GM23338 (cell line): ENCODE measurements around the gene P2RY6. TPM values are rescaled to one million over a fixed set of nuclear protein-coding genes. Genes with fewer than 3 reads are reported as not detected.

Experiments used
- ATAC-seq: fragments of 200-7000 bp; cut with Tn5 transposase; 3 replicates; pipeline ENCODE4 v1.9.1; 2020
- DNase-seq: peaks from one replicate; pipeline ENCODE4 v3.0.0-alpha.2; 2015; ENCODE audit warnings: low spot score
- H2AFZ ChIP-seq: fragments of 200-600 bp; sonication (generic); 2 replicates; pipeline ENCODE4 v1.8.0; 2016; ENCODE audit warnings: antibody characterized with exemption, mild to moderate bottlenecking, moderate library complexity
- H3F3A ChIP-seq: fragments of 200-600 bp; sonication (generic); replicated peaks from 2 replicates; pipeline ENCODE4 v1.8.0; 2017; ENCODE audit warnings: antibody characterized with exemption, mixed run types, low read depth
- H3K27ac ChIP-seq: fragments of 200-600 bp; sonication (generic); 2 replicates; pipeline ENCODE4 v1.6.1; 2016; ENCODE audit warnings: low read depth
- H3K27me3 ChIP-seq: fragments of 200-600 bp; sonication (generic); 2 replicates; pipeline ENCODE4 v1.8.0; 2016; ENCODE audit warnings: mild to moderate bottlenecking, mixed run types, moderate library complexity; ENCODE audit not compliant: insufficient read depth
- H3K36me3 ChIP-seq: fragments of 200-600 bp; sonication (generic); 2 replicates; pipeline ENCODE4 v1.8.0; 2016; ENCODE audit warnings: mild to moderate bottlenecking; ENCODE audit not compliant: insufficient read depth
- H3K4me1 ChIP-seq: fragments of 200-600 bp; sonication (generic); 2 replicates; pipeline ENCODE4 v1.8.0; 2016; ENCODE audit warnings: mild to moderate bottlenecking, moderate library complexity; ENCODE audit not compliant: insufficient read depth
- H3K4me2 ChIP-seq: fragments of 200-600 bp; sonication (generic); 2 replicates; pipeline ENCODE4 v1.7.1; 2017; ENCODE audit warnings: mixed run types
- H3K4me3 ChIP-seq: fragments of 200-600 bp; sonication (generic); 2 replicates; pipeline ENCODE4 v1.6.1; 2016; ENCODE audit warnings: mixed run types
- H3K79me2 ChIP-seq: fragments of 200-600 bp; sonication (generic); replicated peaks from 2 replicates; pipeline ENCODE4 v1.8.0; 2017; ENCODE audit warnings: mild to moderate bottlenecking; ENCODE audit not compliant: insufficient read depth
- H3K9me2 ChIP-seq: fragments of 200-600 bp; sonication (generic); 2 replicates; pipeline ENCODE4 v1.8.0; 2017; ENCODE audit not compliant: insufficient read depth
- H4K20me1 ChIP-seq: fragments of 200-600 bp; sonication (generic); replicated peaks from 2 replicates; pipeline ENCODE4 v1.8.0; 2017; ENCODE audit warnings: mild to moderate bottlenecking; ENCODE audit not compliant: insufficient read depth
- H3K27ac Mint-ChIP-seq: 2 replicates; pipeline ENCODE4 v1.8.0; 2020; ENCODE audit warnings: inconsistent platforms, mild to moderate bottlenecking, moderate library complexity, mixed read lengths
- H3K27me3 Mint-ChIP-seq: 3 replicates; pipeline ENCODE4 v1.8.0; 2022; ENCODE audit warnings: low read depth, mild to moderate bottlenecking, moderate library complexity, mixed read lengths, inconsistent platforms; ENCODE audit not compliant: insufficient read depth, poor library complexity
- H3K36me3 Mint-ChIP-seq: 3 replicates; pipeline ENCODE4 v1.8.0; 2021; ENCODE audit warnings: low read depth, mild to moderate bottlenecking, inconsistent platforms, moderate library complexity, mixed read lengths
- H3K4me1 Mint-ChIP-seq: 3 replicates; pipeline ENCODE4 v1.8.0; 2020; ENCODE audit warnings: mild to moderate bottlenecking, inconsistent platforms, mixed read lengths
- H3K4me3 Mint-ChIP-seq: 3 replicates; pipeline ENCODE4 v1.8.0; 2021; ENCODE audit warnings: moderate library complexity, mild to moderate bottlenecking, inconsistent platforms, mixed read lengths
- H3K9me3 Mint-ChIP-seq: 3 replicates; pipeline ENCODE4 v1.8.0; 2020; ENCODE audit warnings: moderate library complexity, mild to moderate bottlenecking, inconsistent platforms, mixed read lengths
- CREB1 ChIP-seq: fragments of 250-450 bp; sonication (Bioruptor Pico); IDR thresholded peaks from 2 replicates; pipeline ENCODE4 v1.5.0; 2020; ENCODE audit warnings: low read depth, mild to moderate bottlenecking, moderate library complexity
- CTCF ChIP-seq, 2 experiments: fragments of 200-600 bp in 1 of 2; sonication (generic) in 1 of 2; conservative IDR thresholded peaks; 2 replicates each; pipeline versions ENCODE4 v1.5.1 to v1.6.1; 2016 to 2017; ENCODE audit warnings: antibody characterized with exemption in 2 of 2, low read depth in 2 of 2, mild to moderate bottlenecking in 2 of 2, moderate library complexity in 1 of 2
- EZH2 ChIP-seq: fragments of 200-600 bp; sonication (generic); IDR thresholded peaks from one replicate; pipeline ENCODE4 v1.8.0; 2017; ENCODE audit warnings: antibody characterized with exemption, mild to moderate bottlenecking, low read depth; ENCODE audit not compliant: unreplicated experiment
- EZH2phosphoT487 ChIP-seq: fragments of 200-600 bp; sonication (generic); IDR thresholded peaks from one replicate; pipeline ENCODE4 v1.8.1; 2018; ENCODE audit warnings: antibody characterized with exemption; ENCODE audit not compliant: unreplicated experiment
- JUNB ChIP-seq: IDR thresholded peaks from one replicate; pipeline ENCODE4 v1.6.1; 2016; ENCODE audit warnings: antibody characterized with exemption; ENCODE audit not compliant: unreplicated experiment
- NANOG ChIP-seq: IDR thresholded peaks from 2 replicates; pipeline ENCODE4 v1.6.1; 2016; ENCODE audit warnings: antibody characterized with exemption, borderline replicate concordance
- POLR2AphosphoS5 ChIP-seq: IDR thresholded peaks from 2 replicates; pipeline ENCODE4 v1.6.1; 2016; ENCODE audit warnings: antibody characterized with exemption, low read depth
- REST ChIP-seq: IDR thresholded peaks from one replicate; pipeline ENCODE4 v1.6.1; 2018; ENCODE audit warnings: antibody characterized with exemption; ENCODE audit not compliant: unreplicated experiment
- STAT1 ChIP-seq: IDR thresholded peaks from one replicate; pipeline ENCODE4 v1.6.1; 2016; ENCODE audit warnings: antibody characterized with exemption; ENCODE audit not compliant: unreplicated experiment
- ZNF331 ChIP-seq: fragments of 250-450 bp; sonication (Bioruptor Pico); IDR thresholded peaks from 2 replicates; pipeline ENCODE4 v1.5.0; 2020; ENCODE audit warnings: low read depth, mild to moderate bottlenecking, moderate library complexity
- polyA plus RNA-seq: library from polyadenylated mRNA; unstranded; fragments of >200 nt; fragmentation: Nextera tagmentation; extraction: Ambion mirVana; gene quantifications from 2 replicates; pipeline ENCODE4 v1.2.1, GENCODE V29; 2016
- total RNA-seq: library from RNA; depleted of rRNA; stranded (reverse); fragments of >200 nt; shearing (Covaris generic); gene quantifications from 2 replicates; pipeline ENCODE4 v1.2.3, GENCODE V29; 2014
- TF ChIP-seq, protein P1 (sequence below): IDR thresholded peaks from 2 replicates; pipeline ENCODE4 v1.6.1; 2016; ENCODE audit warnings: antibody characterized with exemption

The P2RY6 gene
- total and polyA plus RNA-seq, 2 experiments from 2014 or later, result not detected

DNA sequence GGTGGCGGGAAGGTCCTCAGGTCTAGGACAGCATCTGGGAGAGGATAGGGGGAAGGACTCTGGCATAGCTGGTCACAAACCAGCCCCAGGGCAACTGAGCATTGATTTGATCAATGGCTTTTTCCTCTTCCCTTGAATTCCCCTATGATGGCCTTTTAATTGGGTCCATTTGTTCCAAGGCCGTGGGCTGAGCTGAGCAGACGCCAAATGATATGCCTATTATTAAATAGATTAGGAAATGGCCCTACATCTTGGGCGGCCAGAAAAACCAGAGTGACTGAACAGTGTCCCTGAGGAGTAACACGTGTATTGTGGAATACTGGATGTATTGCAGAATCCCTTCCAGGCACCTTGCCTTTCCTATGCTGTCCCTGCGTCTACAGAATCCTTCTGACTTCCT, 26.7 kb upstream of the P2RY6 start:
- H3K27ac ChIP-seq, result no peak overlapping the region
- peaks cover 1% of the 10 kb centered on the region for H3F3A ChIP-seq
- Mint-ChIP-seq H3K27me3 (peaks cover 1% of the 10 kb centered on the region), H3K27ac (no peak overlapping the region), H3K4me1 (peaks cover 31% of the 10 kb centered on the region), H3K36me3 (no peaks in the 10 kb centered on the region), H3K4me3 (no peak overlapping the region), H3K9me3 (no peaks in the 10 kb centered on the region)
- no peak overlapping the region for H3K4me2 ChIP-seq
- H2AFZ ChIP-seq, result peak overlapping the region; percentile 52; the same call in 1 of the 2 replicates
- no peaks in the 10 kb centered on the region for H3K9me2 ChIP-seq
- DNase-seq (no peak), ATAC-seq (no peak)
- peaks cover 10% of the 10 kb centered on the region for H3K4me1 ChIP-seq
- H3K27me3 ChIP-seq, result no peaks in the 10 kb centered on the region
- no peaks in the 10 kb centered on the region for H4K20me1 ChIP-seq
- no peaks in the 10 kb centered on the region for H3K36me3 ChIP-seq
- H3K4me3 ChIP-seq, result no peak overlapping the region
- no peak for TF ChIP-seq JUNB
- TF ChIP-seq STAT1, result no peak
- no peak for TF ChIP-seq CTCF (conservative IDR thresholded peaks at IDR 0.05; ENCODE audit: low read depth in 2 of 2)
- TF ChIP-seq NANOG, result no peak
- TF ChIP-seq, protein P1, sequence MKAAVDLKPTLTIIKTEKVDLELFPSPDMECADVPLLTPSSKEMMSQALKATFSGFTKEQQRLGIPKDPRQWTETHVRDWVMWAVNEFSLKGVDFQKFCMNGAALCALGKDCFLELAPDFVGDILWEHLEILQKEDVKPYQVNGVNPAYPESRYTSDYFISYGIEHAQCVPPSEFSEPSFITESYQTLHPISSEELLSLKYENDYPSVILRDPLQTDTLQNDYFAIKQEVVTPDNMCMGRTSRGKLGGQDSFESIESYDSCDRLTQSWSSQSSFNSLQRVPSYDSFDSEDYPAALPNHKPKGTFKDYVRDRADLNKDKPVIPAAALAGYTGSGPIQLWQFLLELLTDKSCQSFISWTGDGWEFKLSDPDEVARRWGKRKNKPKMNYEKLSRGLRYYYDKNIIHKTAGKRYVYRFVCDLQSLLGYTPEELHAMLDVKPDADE, result no peak
- no peaks in the 10 kb centered on the region for H3K79me2 ChIP-seq

GRCh38 chr11:73246303-73246702, 25.8 kb upstream of the P2RY6 start:
- H3K4me1 ChIP-seq, result peaks cover 10% of the 10 kb centered on the region
- Mint-ChIP-seq H3K4me3 (no peak overlapping the region), H3K27me3 (peaks cover 1% of the 10 kb centered on the region), H3K36me3 (no peaks in the 10 kb centered on the region), H3K27ac (no peak overlapping the region), H3K4me1 (peaks cover 31% of the 10 kb centered on the region), H3K9me3 (no peaks in the 10 kb centered on the region)
- no peak overlapping the region for H3K4me2 ChIP-seq
- no peak overlapping the region for H3K4me3 ChIP-seq
- H3F3A ChIP-seq, result peaks cover 3% of the 10 kb centered on the region
- DNase-seq, result no peak
- H3K27me3 ChIP-seq, result no peaks in the 10 kb centered on the region
- H2AFZ ChIP-seq, result no peak overlapping the region
- H4K20me1 ChIP-seq, result no peaks in the 10 kb centered on the region
- ATAC-seq, result no peak
- no peaks in the 10 kb centered on the region for H3K79me2 ChIP-seq
- no peaks in the 10 kb centered on the region for H3K9me2 ChIP-seq
- H3K27ac ChIP-seq, result no peak overlapping the region
- H3K36me3 ChIP-seq, result no peaks in the 10 kb centered on the region
- TF ChIP-seq JUNB (no peak), POLR2AphosphoS5 (no peak), NANOG (no peak), EZH2phosphoT487 (no peak), CREB1 (CRISPR knock-in tag) (no peak), REST (no peak), ZNF331 (CRISPR knock-in tag) (no peak), STAT1 (no peak), EZH2 (no peak), CTCF (conservative IDR thresholded peaks at IDR 0.05; ENCODE audit: low read depth in 2 of 2) (no peak)
- TF ChIP-seq, protein P1, result no peak
